Smooth muscle cell of the pulmonary artery (primary cell): Measurements from ENCODE around the gene FSD1. TPM values are rescaled to one million over a fixed set of nuclear protein-coding genes. Genes with fewer than 3 reads are reported as not detected.

ENCODE experiments used
- total RNA-seq: library from RNA; depleted of rRNA; stranded (reverse); fragments of >200 nt; gene quantifications from 2 replicates; pipeline ENCODE4 v1.2.3, GENCODE V29; 2014

Gene FSD1
- 7.8 and 10.4 TPM in 2 replicates for total RNA-seq

DNA sequence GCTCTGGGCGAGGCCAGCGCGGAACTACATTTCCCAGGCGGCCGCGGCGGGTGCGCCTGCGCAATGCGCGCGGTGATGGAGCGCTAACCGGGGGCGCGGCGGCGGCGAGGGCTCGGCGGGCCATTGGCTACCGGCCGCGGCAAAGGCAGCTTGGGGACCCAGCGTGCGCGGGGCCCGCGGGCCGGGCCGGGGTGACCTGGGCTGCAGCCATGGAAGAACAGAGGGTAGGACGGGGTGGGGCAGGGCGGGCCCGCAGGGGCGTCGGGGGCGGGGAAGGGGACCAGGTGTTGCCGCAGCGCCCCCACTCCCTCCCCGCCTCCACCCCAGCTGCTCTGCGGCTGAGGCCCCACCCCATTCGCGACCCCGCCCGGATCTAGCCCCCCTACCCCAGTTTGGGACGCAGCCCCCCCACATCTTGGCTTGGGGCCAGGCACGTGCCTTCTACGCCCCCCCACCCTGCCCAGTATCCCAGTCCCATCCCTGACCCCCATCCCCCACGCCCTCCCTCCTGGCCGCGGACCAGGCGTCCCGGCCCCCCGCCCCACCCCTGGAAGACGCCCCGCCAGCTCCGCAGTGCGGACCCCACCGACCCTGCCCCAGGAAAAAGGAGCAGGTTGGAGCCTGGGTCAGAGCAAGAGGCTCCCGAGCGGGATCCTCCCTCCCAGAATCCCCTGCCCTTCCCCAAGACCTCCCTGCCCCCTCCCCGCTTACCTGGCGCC lies at the start of gene FSD1:
FSD1 (plus strand) TSS at position 61 of the 719 bp plus-strand sequence; CDS start at position 210, 149 bp downstream.

GRCh38 chr19:4278419-4279266 lies 25.8 kb upstream of the FSD1 start, which contains the start of gene SHD:
Gene SHD, plus strand, starts transcription at chr19:4279266. Its CDS starts 798 bp downstream, at chr19:4280064.

GRCh38 chr19:4302243-4302640 lies 2.2 kb upstream of the FSD1 start, which contains the start of gene TMIGD2:
Gene TMIGD2, minus strand, starts transcription at chr19:4302389. Its CDS starts 4 bp downstream, at chr19:4302385.

GRCh38 chr19:4338441-4339355 lies 34.3 kb downstream of the FSD1 start, which contains the start of gene STAP2:
Gene STAP2, minus strand, starts transcription at chr19:4338827. Its CDS starts 74 bp downstream, at chr19:4338753.

GRCh38 chr19:4343370-4344307 lies 39.2 kb downstream of the FSD1 start, which contains the start of gene MPND:
Gene MPND, plus strand, starts transcription at chr19:4343562. Its CDS starts 32 bp downstream, at chr19:4343594.

Other genes with a start within 250 kb of the FSD1 start
- gene ZBTB7A, start 237.7 kb upstream of the FSD1 start, total RNA-seq, result 28.2 and 36.9 TPM in 2 replicates
- 128 and 137 TPM in 2 replicates for gene MAP2K2, start 180.5 kb upstream of the FSD1 start, total RNA-seq
- not detected in 2 replicates for gene CREB3L3, start 151.0 kb upstream of the FSD1 start, total RNA-seq
- gene SIRT6, start 122.0 kb upstream of the FSD1 start, total RNA-seq, result 13.4 and 13.8 TPM in 2 replicates
- 2.1 and 2.5 TPM in 2 replicates for gene ANKRD24, start 121.9 kb upstream of the FSD1 start, total RNA-seq
- gene EBI3, start 75.1 kb upstream of the FSD1 start, total RNA-seq, result 0.10 TPM in 1 of 2 replicates, not detected in the other
- gene YJU2, start 57.5 kb upstream of the FSD1 start, total RNA-seq, result 9.7 and 12.1 TPM in 2 replicates
- not detected in 2 replicates for gene SHD, start 25.3 kb upstream of the FSD1 start, total RNA-seq
- gene TMIGD2, start 2.2 kb upstream of the FSD1 start, total RNA-seq, result not detected in 2 replicates
- 0.73 and 2.2 TPM in 2 replicates for gene STAP2, start 34.2 kb downstream of the FSD1 start, total RNA-seq
- 3.9 and 6.9 TPM in 2 replicates for gene MPND, start 39.0 kb downstream of the FSD1 start, total RNA-seq
- gene SH3GL1, start 95.9 kb downstream of the FSD1 start, total RNA-seq, result 40.9 and 45.2 TPM in 2 replicates
- gene CHAF1A, start 98.0 kb downstream of the FSD1 start, total RNA-seq, result 6.6 and 6.8 TPM in 2 replicates
- gene UBXN6, start 153.2 kb downstream of the FSD1 start, total RNA-seq, result 88.3 and 94.6 TPM in 2 replicates
- 34.7 and 38.0 TPM in 2 replicates for gene HDGFL2, start 167.7 kb downstream of the FSD1 start, total RNA-seq
- gene PLIN4, start 213.9 kb downstream of the FSD1 start, total RNA-seq, result 0.26 and 2.9 TPM in 2 replicates
- not detected in 2 replicates for gene PLIN5, start 230.6 kb downstream of the FSD1 start, total RNA-seq
- gene LRG1, start 235.4 kb downstream of the FSD1 start, total RNA-seq, result not detected in 2 replicates